D721Med (cell line): ENCODE measurements around the gene CLIP3.
"Not testable (repeated sequence)": the region's sequence is repeated elsewhere in the genome, so short reads cannot be mapped to it uniquely, and the experiment has no call there.

ENCODE experiments used
- DNase-seq: peaks from one replicate; pipeline ENCODE4 v3.0.0; 2011; ENCODE audit warnings: low spot score; ENCODE audit not compliant: insufficient read length
- FAIRE-seq: peaks from 2 replicates; lab custom pipeline; 2011; peaks lifted over from hg19 to GRCh38; lab: Jason Lieb, UNC
- CTCF ChIP-seq: IDR thresholded peaks from 2 replicates; pipeline ENCODE4 v1.5.1; 2012; ENCODE audit warnings: mild to moderate bottlenecking, control low read depth; ENCODE audit not compliant: insufficient read depth; ENCODE audit errors: missing control alignments

CLIP3 gene

GRCh38 chr19:36046443-36047050 lies 13.9 kb upstream of the CLIP3 start:
- no peak for DNase-seq
- TF ChIP-seq CTCF, result no peak

GRCh38 chr19:36043952-36044351 lies 11.3 kb upstream of the CLIP3 start:
- no peak for DNase-seq
- no peak for FAIRE-seq
- TF ChIP-seq CTCF, result no peak

More at GRCh38 chr19:36046443-36047050, 13.9 kb upstream of the CLIP3 start:
- FAIRE-seq, result no peak

GRCh38 chr19:36041831-36042230 lies 9.2 kb upstream of the CLIP3 start:
- no peak for FAIRE-seq
- no peak for TF ChIP-seq CTCF
- no peak for DNase-seq

GRCh38 chr19:36041092-36041491 lies 8.4 kb upstream of the CLIP3 start:
- FAIRE-seq, DNase-seq: not testable (repeated sequence)

- no peak for TF ChIP-seq CTCF
- no peak for FAIRE-seq
- no peak for DNase-seq
Observed at GRCh38 chr19:36040495-36040894, 7.8 kb upstream of the CLIP3 start.

- no peak for TF ChIP-seq CTCF
- DNase-seq (peak; percentile 21), FAIRE-seq (no peak)
Observed at GRCh38 chr19:36031308-36031707, 1.4 kb downstream of the CLIP3 start.

- no peak for FAIRE-seq
- DNase-seq, result no peak
- no peak for TF ChIP-seq CTCF
Observed at GRCh38 chr19:36030264-36031148, 2.2 kb downstream of the CLIP3 start.
